HepG2 (cell line): Measurements from ENCODE around the gene SLA2. TPM values are rescaled to one million over a fixed set of nuclear protein-coding genes. Genes with fewer than 3 reads are reported as not detected.

Experiments used
- HOXA3 ChIP-seq: sonication (generic); formaldehyde crosslinking; IDR thresholded peaks from 2 replicates; pipeline ENCODE4 v1.5.0; 2020; ENCODE audit warnings: missing genetic modification reagents
- ZNF790 ChIP-seq: sonication (generic); formaldehyde crosslinking; IDR thresholded peaks from 2 replicates; pipeline ENCODE4 v1.8.0; 2022; ENCODE audit warnings: missing genetic modification reagents, mild to moderate bottlenecking, borderline replicate concordance
- polyA plus RNA-seq, 8 experiments: library from polyadenylated mRNA; depleted of rRNA in 3 of 8; stranded (reverse) in 7 of 8; unstranded in 1 of 8; fragments of >200 nt; fragmentation: Illumina TruSeq in 4 of 8; extraction: Trizol in 4 of 8; gene quantifications; 2 replicates each; pipeline versions ENCODE4 v1.2.1 to v1.2.3, GENCODE V29; 2011 to 2016; ENCODE audit warnings: low read depth in 4 of 8, missing spikeins in 1 of 8, mixed read lengths in 1 of 8; ENCODE audit not compliant: insufficient read depth in 1 of 8
- total RNA-seq, 5 experiments: library from RNA; depleted of rRNA; stranded (reverse); fragments of >200 nt; fragmentation: Illumina TruSeq; extraction: Trizol; gene quantifications; 2 replicates each; pipeline ENCODE4 v1.2.3, GENCODE V29; 2016; ENCODE audit warnings: low read depth in 1 of 5
- TF ChIP-seq, protein P1 (sequence below), 2 experiments: IDR thresholded peaks; 2 replicates each; pipeline ENCODE4 v1.6.1; 2011 to 2012; ENCODE audit warnings: low read length in 2 of 2, borderline replicate concordance in 1 of 2, low read depth in 1 of 2, mild to moderate bottlenecking in 1 of 2, moderate library complexity in 1 of 2
- TF ChIP-seq, protein P2 (sequence below): sonication (generic); formaldehyde crosslinking; IDR thresholded peaks from 2 replicates; pipeline ENCODE4 v1.4.0; 2020; ENCODE audit warnings: missing genetic modification reagents, borderline replicate concordance
- TF ChIP-seq, protein P3 (sequence below): sonication (generic); formaldehyde crosslinking; IDR thresholded peaks from 2 replicates; pipeline ENCODE4 v1.4.0; 2020; ENCODE audit warnings: mild to moderate bottlenecking, missing genetic modification reagents
- TF ChIP-seq, protein P4 (sequence below): sonication (generic); formaldehyde crosslinking; IDR thresholded peaks from 2 replicates; pipeline ENCODE4 v1.8.1; 2023; ENCODE audit warnings: missing genetic modification reagents, mild to moderate bottlenecking, borderline replicate concordance
- TF ChIP-seq, protein P5 (sequence below): IDR thresholded peaks from 2 replicates; pipeline ENCODE4 v1.6.1; 2016; ENCODE audit warnings: mild to moderate bottlenecking
- TF ChIP-seq, protein P6 (sequence below): sonication (generic); formaldehyde crosslinking; IDR thresholded peaks from 2 replicates; pipeline ENCODE4 v1.8.1; 2023; ENCODE audit warnings: mild to moderate bottlenecking, moderate library complexity, missing genetic modification reagents

Gene SLA2
- total and polyA plus RNA-seq, 2 of the 13 experiments (the other 11 are each of a cell fraction or from before 2014, with no cell fraction given): 1.6 to 3.6 TPM

DNA sequence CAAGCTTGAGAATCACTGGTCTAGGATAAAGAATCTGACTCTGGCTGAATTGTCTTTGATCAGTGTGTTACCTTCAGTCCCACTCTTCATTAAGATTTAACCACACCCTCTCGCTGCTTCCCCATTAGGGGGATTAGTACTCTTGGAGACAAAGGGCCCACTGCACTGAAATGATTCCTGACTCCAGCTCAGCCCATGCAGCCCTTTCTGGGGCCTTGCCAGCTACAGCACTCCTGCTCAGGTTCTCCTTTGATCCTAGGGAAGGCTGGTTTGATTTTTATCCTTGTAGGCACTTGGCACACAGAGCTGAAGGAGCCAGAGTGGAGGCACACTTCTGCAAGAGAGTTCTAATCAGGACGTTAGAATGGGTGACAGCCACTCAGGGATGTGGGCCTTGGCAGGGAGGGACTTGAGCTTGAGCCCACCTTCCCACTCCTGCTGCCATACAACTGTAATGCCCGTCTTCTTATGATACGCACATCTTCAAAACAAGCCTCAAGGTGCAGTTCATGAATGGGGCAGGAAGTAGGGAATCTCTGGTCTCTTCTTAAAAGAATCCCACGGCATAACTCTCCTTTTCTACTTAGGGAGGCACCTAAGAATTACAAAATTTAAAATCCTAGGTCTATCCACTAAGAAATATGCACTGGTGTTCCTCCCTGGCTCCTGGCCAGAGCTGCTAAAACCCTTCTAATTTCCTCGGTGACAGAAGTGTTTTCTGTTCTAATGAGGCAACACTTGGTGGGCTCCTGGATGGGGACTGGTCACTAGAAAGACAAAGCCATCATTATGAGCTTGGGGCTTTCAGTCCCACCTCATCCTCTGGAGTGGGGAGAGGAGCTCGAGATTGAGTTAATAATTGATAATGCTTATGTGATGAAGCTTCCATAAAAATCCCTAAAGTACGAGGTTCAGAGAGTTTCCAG, 1.5 kb upstream of the SLA2 start (continued):
- TF ChIP-seq, protein P1, sequence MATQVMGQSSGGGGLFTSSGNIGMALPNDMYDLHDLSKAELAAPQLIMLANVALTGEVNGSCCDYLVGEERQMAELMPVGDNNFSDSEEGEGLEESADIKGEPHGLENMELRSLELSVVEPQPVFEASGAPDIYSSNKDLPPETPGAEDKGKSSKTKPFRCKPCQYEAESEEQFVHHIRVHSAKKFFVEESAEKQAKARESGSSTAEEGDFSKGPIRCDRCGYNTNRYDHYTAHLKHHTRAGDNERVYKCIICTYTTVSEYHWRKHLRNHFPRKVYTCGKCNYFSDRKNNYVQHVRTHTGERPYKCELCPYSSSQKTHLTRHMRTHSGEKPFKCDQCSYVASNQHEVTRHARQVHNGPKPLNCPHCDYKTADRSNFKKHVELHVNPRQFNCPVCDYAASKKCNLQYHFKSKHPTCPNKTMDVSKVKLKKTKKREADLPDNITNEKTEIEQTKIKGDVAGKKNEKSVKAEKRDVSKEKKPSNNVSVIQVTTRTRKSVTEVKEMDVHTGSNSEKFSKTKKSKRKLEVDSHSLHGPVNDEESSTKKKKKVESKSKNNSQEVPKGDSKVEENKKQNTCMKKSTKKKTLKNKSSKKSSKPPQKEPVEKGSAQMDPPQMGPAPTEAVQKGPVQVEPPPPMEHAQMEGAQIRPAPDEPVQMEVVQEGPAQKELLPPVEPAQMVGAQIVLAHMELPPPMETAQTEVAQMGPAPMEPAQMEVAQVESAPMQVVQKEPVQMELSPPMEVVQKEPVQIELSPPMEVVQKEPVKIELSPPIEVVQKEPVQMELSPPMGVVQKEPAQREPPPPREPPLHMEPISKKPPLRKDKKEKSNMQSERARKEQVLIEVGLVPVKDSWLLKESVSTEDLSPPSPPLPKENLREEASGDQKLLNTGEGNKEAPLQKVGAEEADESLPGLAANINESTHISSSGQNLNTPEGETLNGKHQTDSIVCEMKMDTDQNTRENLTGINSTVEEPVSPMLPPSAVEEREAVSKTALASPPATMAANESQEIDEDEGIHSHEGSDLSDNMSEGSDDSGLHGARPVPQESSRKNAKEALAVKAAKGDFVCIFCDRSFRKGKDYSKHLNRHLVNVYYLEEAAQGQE (IDR thresholded peaks at IDR 0.05; ENCODE audit: borderline replicate concordance in 1 of 2, low read depth in 1 of 2, low read length in 2 of 2): no peak
- TF ChIP-seq, protein P2, sequence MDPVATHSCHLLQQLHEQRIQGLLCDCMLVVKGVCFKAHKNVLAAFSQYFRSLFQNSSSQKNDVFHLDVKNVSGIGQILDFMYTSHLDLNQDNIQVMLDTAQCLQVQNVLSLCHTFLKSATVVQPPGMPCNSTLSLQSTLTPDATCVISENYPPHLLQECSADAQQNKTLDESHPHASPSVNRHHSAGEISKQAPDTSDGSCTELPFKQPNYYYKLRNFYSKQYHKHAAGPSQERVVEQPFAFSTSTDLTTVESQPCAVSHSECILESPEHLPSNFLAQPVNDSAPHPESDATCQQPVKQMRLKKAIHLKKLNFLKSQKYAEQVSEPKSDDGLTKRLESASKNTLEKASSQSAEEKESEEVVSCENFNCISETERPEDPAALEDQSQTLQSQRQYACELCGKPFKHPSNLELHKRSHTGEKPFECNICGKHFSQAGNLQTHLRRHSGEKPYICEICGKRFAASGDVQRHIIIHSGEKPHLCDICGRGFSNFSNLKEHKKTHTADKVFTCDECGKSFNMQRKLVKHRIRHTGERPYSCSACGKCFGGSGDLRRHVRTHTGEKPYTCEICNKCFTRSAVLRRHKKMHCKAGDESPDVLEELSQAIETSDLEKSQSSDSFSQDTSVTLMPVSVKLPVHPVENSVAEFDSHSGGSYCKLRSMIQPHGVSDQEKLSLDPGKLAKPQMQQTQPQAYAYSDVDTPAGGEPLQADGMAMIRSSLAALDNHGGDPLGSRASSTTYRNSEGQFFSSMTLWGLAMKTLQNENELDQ (CRISPR knock-in tag): no peak
- TF ChIP-seq ZNF790 (no peak), HOXA3 (CRISPR knock-in tag) (peak; percentile 31; the same call in 1 of the 2 replicates)
- TF ChIP-seq, protein P3, sequence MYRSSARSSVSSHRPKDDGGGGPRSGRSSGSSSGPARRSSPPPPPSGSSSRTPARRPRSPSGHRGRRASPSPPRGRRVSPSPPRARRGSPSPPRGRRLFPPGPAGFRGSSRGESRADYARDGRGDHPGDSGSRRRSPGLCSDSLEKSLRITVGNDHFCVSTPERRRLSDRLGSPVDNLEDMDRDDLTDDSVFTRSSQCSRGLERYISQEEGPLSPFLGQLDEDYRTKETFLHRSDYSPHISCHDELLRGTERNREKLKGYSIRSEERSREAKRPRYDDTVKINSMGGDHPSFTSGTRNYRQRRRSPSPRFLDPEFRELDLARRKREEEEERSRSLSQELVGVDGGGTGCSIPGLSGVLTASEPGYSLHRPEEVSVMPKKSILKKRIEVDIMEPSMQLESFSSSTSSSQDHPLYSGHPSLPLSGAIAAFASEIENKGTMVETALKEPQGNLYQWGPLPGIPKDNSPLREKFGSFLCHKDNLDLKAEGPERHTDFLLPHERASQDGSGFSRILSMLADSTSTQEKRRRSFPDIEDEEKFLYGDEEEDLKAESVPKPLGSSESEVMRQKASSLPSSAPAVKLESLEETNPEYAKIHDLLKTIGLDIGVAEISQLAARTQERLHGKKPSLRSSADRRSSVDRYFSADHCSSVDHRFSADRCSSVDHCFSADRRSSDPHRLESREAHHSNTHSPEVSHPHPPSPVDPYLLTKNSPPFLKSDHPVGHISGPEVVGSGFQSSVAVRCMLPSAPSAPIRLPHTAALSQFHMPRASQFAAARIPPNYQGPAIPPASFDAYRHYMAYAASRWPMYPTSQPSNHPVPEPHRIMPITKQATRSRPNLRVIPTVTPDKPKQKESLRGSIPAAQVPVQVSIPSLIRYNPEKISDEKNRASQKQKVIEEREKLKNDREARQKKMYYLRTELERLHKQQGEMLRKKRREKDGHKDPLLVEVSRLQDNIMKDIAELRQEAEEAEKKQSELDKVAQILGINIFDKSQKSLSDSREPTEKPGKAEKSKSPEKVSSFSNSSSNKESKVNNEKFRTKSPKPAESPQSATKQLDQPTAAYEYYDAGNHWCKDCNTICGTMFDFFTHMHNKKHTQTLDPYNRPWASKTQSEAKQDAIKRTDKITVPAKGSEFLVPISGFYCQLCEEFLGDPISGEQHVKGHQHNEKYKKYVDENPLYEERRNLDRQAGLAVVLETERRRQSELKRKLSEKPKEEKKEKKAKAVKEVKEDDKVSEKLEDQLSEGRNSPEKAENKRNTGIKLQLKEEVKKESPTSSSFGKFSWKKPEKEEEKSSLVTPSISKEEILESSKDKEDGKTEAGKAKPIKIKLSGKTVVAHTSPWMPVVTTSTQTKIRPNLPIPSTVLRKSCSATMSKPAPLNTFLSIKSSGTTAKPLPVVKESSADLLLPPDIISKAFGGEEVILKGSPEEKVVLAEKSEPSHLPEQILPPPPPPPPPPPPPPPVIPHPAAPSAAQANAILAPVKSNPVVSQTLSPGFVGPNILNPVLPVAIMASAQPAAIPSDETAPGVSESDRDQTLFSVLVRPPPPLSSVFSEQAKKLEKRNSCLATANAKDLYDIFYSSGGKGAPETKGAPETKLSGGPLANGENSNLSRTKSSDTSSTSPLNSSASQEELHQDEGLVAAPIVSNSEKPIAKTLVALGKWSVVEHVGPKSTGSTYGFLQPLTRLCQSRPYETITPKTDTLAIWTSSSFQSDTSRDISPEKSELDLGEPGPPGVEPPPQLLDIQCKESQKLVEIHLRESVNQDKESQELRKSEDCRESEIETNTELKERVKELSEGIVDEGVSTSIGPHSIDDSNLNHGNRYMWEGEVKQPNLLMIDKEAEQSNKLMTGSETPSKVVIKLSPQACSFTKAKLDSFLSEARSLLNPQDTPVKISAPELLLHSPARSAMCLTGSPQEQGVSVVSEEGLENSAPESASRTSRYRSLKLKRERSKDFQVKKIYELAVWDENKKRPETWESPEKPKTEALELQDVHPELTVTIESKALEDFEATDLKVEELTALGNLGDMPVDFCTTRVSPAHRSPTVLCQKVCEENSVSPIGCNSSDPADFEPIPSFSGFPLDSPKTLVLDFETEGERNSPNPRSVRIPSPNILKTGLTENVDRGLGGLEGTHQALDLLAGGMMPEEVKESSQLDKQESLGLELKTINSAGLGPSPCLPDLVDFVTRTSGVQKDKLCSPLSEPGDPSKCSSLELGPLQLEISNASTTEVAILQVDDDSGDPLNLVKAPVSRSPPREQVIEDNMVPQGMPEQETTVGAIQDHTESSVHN: no peak; the same call in 1 of the 2 replicates
- TF ChIP-seq, protein P4, sequence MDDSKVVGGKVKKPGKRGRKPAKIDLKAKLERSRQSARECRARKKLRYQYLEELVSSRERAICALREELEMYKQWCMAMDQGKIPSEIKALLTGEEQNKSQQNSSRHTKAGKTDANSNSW: no peak
- TF ChIP-seq, protein P5, sequence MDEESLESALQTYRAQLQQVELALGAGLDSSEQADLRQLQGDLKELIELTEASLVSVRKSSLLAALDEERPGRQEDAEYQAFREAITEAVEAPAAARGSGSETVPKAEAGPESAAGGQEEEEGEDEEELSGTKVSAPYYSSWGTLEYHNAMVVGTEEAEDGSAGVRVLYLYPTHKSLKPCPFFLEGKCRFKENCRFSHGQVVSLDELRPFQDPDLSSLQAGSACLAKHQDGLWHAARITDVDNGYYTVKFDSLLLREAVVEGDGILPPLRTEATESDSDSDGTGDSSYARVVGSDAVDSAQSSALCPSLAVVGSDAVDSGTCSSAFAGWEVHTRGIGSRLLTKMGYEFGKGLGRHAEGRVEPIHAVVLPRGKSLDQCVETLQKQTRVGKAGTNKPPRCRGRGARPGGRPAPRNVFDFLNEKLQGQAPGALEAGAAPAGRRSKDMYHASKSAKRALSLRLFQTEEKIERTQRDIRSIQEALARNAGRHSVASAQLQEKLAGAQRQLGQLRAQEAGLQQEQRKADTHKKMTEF (CRISPR knock-in tag): peak; percentile 30; the same call in 1 of the 2 replicates
- TF ChIP-seq, protein P6, sequence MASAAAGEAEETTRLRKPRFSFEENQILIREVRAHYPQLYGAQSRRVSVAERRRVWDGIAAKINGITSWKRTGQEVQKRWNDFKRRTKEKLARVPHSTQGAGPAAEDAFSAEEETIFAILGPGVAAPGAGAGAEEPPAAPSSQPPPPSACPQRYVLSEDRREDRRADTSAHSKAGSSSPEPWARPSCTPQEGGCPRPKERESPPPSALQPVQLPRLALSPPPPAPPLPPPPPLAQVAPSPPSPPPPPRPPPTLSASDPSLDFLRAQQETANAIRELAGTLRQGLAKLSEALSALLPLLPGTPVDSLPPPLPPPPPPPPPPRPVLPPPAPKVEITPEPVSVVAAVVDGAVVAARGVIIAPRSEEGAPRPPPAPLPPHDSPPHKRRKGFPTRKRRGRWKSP (CRISPR knock-in tag): no peak
